GM18498 (cell line): Measurements from ENCODE around the gene RPS5.
"Not testable (repeated sequence)": the region's sequence is repeated elsewhere in the genome, so short reads cannot be mapped to it uniquely, and the experiment has no call there.

ENCODE experiments used
- ATAC-seq: cut with Tn5 transposase; IDR thresholded peaks from one replicate; pipeline ENCODE4 v1.9.1; 2021; ENCODE audit warnings: mild to moderate bottlenecking, moderate library complexity; ENCODE audit not compliant: unreplicated experiment

Gene RPS5

DNA sequence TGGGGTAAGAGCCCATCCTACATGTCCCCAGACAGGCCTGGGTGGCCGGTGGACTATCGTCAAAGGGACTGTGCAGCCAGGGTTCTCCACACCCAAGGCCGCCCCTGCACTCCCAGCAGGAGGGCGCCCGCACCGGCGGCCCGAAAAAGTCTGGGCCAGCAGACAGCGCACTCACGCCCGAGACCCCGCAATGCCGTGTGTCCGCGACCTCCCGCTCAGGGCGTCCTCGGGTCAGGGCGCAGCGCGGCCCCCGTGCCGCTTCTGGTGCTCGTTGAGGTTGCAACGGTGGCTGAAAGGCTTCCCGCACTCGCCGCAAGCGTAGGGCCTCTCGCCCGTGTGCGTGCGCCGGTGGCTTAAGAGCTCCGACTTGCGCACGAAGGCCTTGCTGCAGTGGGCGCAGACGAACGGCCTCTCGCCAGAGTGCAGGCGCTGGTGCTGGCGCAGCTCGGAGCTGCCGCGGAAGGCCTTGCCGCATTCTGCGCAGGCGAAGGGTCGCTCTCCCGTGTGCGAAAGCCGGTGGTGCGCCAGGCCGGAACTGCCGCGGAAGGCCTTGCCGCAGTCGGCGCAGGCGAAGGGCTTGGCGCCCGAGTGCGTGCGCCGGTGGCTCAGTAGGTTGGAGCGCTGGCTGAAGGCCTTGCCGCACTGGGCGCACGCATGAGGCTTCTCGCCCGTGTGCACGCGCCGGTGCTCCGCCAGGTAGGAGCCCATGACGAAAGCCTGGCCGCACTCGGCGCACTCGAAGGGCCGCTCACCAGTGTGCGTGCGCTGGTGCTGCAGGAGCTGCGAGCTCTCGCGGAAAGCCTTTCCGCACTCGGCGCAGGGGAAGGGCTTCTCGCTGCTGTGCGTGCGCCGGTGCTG is 30.9 kb upstream of the RPS5 start:
- no peak for ATAC-seq

DNA sequence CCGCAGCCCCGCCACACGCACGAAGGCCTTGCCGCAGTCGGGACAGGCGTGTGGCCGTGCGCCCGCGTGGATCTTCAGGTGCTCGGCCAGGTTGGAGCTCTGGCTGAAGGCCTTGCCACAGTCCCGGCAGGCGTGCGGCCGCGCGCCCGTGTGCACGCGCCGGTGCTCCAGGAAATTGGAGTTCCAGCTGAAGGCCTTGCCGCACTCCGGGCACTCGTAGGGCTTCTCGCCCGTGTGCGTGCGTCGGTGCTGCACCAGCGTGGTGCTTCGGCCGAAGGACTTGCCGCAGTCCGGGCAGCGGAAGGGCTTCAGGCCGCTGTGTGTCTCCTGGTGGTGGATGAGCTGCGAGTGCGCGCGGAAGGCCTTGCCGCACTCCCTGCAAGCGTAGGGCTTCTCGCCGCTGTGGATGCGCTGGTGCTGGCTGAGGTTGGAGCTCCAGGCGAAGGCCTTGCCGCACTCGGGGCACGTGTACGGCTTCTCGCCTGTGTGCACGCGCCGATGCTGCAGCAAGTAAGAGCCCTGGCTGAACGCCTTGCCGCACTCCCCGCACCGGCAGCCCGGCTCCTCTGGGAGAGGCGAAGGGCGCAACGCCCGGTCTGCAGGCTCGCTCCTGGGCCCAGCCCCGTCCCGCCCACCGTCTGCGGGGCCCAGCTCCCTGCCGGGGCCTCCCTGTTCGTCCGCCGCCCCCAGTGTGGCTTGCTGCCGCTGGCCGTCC is 30.1 kb upstream of the RPS5 start:
- no peak for ATAC-seq

DNA sequence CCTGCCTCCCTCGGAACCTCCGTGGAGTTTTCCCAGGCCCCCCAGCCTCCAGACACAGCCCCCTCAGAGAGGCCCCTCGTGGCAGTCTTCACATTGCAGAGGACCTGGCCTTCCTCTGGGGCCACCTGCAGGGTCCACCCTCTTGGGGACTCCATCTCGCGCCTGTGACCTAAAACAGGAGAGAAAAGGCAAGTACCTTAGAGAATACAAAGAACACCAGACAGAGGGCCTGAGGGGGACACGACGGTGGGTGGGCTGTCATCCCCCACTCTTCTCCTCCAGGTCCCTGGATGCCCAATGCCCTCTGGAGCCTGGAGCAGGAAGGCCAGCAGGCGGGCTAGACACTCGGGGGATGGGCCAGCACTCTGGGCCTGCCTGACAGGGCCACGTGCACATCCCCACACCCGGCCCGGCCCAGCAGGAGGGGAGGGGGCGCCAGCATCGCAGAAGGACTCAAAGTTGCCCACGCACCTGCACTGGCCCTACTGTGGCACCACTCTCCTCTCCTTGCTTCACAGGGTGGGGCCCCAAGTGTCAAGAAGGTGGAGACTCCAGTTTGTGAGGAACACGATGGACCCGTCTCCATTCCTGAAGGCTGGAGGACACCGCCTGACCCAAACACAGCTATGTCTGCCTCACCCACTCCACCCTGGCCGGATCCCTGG is 29.5 kb upstream of the RPS5 start:
- ATAC-seq, result no peak

DNA sequence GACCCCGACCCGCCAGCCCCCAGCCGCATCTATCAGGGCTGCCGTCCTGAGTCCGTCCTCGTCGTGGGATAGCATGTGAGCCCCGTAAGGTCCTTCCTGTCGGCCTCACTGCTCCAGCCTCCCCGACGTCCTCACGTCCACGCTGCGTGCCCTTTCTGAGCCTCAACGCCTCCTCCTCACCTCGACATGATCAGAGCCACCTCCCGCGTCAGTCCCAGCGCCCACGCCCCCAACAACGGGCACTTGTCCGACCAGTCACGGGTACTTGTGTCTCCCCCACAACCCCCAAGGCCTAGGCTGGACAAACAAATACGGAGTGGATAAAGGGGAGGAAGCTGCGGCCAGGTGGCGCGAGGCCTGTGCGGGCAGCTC is 25.2 kb upstream of the RPS5 start:
- no peak for ATAC-seq

DNA sequence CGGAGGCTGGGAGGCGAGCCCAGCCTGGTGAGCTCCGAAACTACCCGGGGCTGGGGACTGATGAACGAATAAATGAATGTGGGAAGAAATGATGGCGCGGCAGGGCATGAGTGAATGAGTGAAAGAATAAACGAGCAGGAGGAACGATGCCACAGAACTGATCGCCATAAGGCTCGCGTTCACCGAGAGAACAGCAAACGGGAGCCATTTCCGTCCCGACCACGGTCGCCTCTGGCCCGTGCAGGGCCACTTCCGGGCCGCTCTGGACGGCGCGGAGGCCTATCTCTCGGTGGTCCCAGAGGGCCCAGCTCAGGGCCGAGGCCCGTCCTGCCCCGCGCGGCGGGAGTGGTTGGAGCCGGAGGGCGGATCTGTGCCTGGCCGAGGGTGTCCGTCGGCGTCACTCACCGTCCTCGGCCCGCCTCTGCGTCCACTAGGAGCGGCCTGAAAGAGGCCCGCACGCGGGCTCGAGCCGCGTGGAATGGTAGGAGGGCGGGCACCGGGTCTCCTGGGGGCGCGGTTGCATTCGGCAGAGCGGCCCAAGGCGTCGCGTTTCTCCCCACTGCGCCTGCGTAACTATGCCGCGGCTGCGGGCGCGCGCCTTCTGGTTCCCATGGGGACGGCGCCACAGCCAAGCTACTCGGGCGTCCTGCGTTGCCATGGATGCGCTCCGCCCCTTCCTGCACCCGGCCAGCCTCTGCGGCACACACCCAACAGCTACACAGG is 24.6 kb upstream of the RPS5 start, which contains the start of gene ZNF497:
Gene ZNF497 (minus strand): TSS at position 480 of the 723 bp plus-strand sequence. CDS start 5,116 bp downstream, outside the sequence.
- ATAC-seq, result peak; percentile 86

DNA sequence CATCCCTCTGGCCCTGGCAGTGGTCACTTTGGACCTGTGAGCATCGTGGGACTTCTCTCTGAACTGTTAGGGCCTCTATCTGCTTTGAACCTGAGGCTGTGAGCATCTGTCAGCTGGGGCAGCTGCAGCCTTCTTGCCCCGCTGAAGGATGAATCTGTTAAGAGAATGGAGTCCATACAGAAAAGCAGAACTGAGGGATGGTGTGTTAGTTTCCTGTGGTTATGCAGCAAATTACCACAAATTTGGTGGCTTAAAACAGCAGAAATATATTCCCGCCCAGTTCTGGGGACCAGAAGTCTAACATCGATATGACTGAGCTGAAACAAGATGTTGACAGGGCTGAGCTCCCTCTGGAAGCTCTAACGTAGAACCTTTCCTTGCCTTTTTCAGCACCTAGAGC is 22.9 kb upstream of the RPS5 start:
- no peak for ATAC-seq

DNA sequence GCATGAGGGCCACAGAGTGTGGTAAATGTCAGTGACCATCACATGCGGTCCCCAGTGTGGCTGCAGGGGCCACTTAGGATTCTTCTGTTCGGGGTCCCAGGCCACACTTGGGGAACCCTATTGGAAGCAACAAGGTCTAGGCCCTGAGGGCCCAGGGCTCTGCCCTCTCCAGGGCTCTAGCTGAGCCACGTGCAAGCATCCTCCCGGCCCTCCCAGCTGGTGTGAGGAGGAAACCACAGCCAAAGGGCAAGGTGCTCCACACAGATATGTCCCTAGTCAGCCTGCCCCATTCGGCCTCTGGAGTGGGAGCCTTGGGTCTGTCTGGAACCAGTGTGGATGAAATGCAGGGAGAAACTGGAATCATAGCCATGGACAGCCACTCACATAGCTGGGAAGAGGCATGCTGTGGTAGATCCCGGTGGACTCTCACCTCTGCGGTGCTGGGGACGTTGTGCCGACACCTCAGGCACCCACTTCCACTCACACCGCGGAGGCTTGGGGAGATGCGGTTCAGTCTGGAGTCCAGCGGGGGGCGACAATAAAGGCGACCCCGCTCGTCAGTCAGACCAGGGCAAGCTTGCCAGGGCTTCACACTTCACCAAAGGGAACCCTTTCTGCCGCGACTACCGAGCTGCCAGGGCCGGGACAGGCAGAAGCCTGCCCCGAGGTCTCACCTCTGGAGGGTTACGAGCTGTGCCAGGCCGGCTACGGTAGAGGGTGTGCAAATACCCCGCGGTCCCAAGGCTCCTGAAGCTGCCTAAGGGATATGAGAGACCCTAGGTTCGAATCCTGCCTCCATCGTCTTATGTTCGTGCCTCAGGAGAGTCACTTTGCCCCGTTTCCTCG is 20.3 kb upstream of the RPS5 start:
- ATAC-seq, result no peak

GRCh38 chr19:58367698-58368454 is 19.2 kb upstream of the RPS5 start:
- ATAC-seq, result no peak

- no peak for ATAC-seq
Measured at GRCh38 chr19:58368561-58369360, 18.3 kb upstream of the RPS5 start.

DNA sequence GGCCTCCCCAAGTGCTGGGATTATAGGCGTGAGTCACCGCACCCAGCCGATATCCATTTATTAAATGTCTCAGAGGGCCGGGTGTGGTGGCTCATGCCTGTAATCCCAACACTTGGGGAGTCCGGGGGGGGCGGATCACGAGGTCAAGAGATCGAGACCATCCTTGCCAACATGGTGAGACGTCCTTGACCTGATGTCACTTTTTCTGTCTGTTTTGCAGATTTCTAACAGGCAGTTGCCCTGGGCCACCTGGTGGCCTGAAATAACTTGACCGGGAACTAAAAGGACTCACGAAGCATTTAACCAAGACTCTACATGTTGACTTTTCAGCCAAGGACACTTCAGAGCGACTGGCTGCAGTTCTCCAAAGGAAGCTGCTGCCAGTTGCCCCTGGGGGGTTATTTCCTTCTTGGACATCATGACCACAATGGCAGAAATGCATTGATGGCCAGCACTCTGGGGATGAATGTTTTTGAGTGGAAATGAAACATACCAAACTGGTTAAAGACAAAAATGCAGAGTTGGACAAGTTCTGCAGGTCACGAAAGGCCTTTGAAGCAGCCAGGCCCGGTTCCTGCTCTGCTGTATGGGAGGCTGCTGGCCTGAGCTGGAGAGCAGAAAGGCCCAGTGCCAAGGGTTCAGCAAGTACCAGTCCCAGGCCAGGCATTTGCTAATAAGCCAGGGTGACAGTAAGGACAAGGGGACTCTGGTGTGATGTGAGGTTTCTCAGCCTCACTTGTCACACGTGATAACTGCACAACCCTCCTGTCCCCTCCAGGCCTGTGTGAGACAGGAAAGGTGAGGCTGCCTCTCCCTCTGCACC is 14.5 kb upstream of the RPS5 start:
- no peak for ATAC-seq

- no peak for ATAC-seq
Measured at GRCh38 chr19:58374200-58374599, 12.9 kb upstream of the RPS5 start.

GRCh38 chr19:58376724-58377123 is 10.3 kb upstream of the RPS5 start:
- ATAC-seq, result not testable (repeated sequence)

DNA sequence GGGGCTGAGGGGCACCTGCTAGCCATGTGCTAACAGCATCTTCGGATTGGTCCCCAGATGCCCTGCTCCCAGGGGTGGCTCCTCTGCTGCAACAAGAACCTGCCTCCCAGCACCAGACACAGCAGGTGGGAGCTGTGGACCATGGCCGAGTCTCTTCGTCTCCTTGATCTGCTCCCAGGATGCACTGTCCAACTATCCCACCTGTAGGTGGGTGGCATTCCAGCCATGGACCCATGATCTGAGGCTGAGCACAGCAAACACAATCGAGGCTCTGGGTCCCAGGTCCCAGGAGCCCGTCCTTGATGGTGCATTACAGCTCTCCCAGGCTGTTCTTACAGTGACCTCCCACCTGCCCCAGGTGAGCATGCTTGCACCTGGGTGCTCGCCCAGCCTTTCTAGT is 7.8 kb upstream of the RPS5 start:
- no peak for ATAC-seq

GRCh38 chr19:58380037-58380661 is 6.9 kb upstream of the RPS5 start:
- no peak for ATAC-seq

DNA sequence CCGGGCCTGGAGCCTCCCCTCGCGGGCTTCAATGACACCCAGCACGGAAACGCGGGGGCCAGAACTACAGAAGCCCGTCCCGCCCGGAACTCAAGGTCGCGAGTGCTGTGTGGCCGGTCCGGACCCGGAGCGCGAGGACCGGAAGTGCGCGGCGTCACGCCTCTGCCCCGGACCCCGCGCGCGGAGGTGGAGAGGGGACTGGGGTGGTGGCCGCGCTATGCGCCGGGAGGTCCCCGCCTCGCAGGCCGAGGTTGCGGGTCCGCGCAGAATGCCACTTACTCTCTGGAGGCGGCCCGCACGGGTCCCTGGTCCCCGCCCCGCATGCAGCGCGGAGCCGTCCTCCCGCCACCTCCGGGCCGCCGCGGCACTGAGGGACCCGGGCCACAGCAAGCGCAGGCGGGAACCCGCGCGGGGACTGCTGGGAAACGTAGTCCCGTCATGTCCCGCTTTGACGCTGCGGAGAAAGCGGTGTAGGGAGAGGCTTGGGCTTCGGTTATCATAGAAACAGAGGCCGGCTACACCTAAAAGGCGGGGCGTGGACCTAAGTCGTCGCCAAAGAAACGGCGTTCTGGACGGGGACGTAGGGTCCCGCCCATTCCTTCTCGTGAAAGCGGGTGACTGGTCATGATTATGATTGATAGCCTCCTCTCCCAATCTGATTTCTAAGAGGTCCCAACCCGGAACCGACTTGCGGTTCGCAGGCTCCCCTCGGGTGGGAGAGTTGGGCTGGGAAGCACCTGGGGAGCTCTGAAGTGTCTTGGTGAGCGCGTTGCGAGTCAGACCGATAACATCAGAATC is 6.2 kb upstream of the RPS5 start, which contains the start of gene ZNF837:
Gene ZNF837 (minus strand): TSS at position 369 of the 798 bp plus-strand sequence. CDS start 11,698 bp downstream, outside the sequence.
- peak; percentile 83 for ATAC-seq
